GM18526 (cell line): Measurements from ENCODE around the gene CYP11A1.

Source experiments
- POLR2A ChIP-seq: IDR thresholded peaks from 3 replicates; pipeline ENCODE4 v1.6.1; 2011; ENCODE audit not compliant: insufficient read length; ENCODE audit errors: extremely low read depth

The CYP11A1 gene

DNA sequence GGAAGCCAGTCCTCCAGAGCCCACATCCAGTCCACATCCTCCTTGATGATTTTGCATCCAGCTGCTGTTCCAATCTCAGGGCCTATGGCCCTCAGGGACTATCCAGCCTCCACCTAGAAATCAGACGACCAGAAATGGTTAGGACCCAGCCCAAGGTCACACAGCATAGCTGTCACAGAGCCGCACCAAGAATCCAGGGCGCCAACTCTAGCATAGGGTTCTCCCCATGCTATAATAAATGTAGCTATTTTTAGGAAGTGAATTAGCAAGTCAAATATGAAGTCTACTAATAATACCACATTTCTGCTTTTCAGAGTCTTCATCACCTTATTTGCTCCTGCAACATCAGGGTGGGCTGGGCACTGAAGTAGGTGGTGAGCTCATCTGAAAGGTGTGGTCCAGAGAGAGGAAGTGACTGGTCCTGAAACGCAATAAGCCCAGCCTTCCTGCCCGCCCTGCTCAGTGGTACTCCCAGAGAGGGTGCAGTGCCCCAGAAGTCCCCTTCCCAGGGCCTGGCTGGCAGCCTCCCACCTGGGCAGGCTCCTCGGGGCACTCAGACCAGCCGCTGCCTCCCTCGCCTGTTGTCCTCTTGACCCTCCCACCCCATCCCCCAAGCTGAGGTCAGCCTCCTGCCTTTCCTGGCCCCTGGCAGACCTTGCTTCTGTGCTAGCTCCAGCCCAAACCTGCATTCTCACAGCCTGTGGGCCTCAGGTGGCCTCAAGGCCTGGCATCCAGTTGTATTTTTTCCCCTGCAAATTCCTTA lies 17.6 kb upstream of the CYP11A1 start:
- TF ChIP-seq POLR2A: peak; percentile 82

GRCh38 chr15:74384566-74384880 lies 17.1 kb upstream of the CYP11A1 start:
- TF ChIP-seq POLR2A: no peak

- TF ChIP-seq POLR2A: no peak
These were observed 16.5 kb upstream of the CYP11A1 start for GRCh38 chr15:74383695-74384565.

DNA sequence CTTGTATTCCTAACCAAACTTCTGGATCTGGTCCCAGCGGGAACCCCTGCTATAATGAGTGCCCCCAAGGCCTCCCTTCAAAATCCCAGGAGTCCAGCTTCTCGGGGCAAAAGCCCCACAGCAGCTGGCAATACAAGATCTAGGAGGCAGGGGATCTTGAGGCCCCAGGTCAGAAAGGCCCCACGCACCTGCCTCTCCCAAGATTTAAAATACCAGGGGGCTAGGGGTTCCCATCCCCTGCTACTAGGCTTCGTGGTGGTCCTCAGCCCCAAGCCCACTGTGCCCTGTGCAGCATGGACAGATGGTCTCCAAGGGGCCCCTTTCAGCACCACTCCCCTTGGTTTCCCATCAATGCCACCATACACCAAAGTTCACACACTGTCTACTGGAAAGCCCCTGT lies 15.8 kb upstream of the CYP11A1 start:
- no peak for TF ChIP-seq POLR2A

- no peak for TF ChIP-seq POLR2A
These were observed 14.8 kb upstream of the CYP11A1 start for GRCh38 chr15:74382004-74382816.

GRCh38 chr15:74381481-74381880 lies 14.0 kb upstream of the CYP11A1 start:
- no peak for TF ChIP-seq POLR2A

GRCh38 chr15:74381190-74381453 lies 13.7 kb upstream of the CYP11A1 start:
- no peak for TF ChIP-seq POLR2A

- TF ChIP-seq POLR2A: no peak
These were observed 13.1 kb upstream of the CYP11A1 start for GRCh38 chr15:74380361-74381189.

- no peak for TF ChIP-seq POLR2A
These were observed 11.4 kb upstream of the CYP11A1 start for GRCh38 chr15:74378848-74379247.

GRCh38 chr15:74377831-74378766 lies 10.7 kb upstream of the CYP11A1 start:
- no peak for TF ChIP-seq POLR2A

GRCh38 chr15:74376825-74377581 lies 9.6 kb upstream of the CYP11A1 start:
- TF ChIP-seq POLR2A: no peak

GRCh38 chr15:74376226-74376625 lies 8.8 kb upstream of the CYP11A1 start:
- TF ChIP-seq POLR2A: no peak

DNA sequence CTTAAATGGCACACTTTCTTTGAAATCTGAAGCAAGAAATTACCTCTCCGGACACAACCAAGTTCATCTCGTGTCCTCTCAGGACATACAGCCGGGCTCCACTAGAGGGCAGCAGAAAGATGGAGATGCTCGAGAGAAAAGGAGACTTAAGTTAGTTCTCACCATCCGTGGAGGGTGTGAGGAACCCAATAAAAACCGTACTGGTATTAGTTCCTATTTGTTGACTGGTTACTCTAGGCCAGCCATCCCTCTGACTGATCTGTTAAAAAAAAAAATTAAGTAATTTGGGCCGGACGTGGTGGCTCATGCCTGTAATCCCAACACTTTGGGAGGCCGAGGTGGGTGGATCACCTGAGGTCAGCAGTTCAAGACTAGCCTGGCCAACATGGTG lies 7.9 kb upstream of the CYP11A1 start:
- TF ChIP-seq POLR2A: no peak

- no peak for TF ChIP-seq POLR2A
These were observed 7.3 kb upstream of the CYP11A1 start for GRCh38 chr15:74374648-74375302.
